NCI-H1105 treated with DMSO at 0.1 percent for 48 hours (cell line): ENCODE measurements around the gene HS3ST3A1.
"Not testable (repeated sequence)": the region's sequence is repeated elsewhere in the genome, so short reads cannot be mapped to it uniquely, and the experiment has no call there.

Experiments
- DNase-seq: peaks from one replicate; lab custom pipeline; 2025; lab: John Stamatoyannopoulos, UW

HS3ST3A1 gene

GRCh38 chr17:13575922-13576419 lies 25.8 kb downstream of the HS3ST3A1 start:
- no peak for DNase-seq

- DNase-seq = no peak
Observed at GRCh38 chr17:13575466-13575865, 26.3 kb downstream of the HS3ST3A1 start.

- no peak for DNase-seq
Observed at GRCh38 chr17:13572581-13572980, 29.1 kb downstream of the HS3ST3A1 start.

GRCh38 chr17:13569398-13570123 lies 32.2 kb downstream of the HS3ST3A1 start:
- no peak for DNase-seq

GRCh38 chr17:13568582-13569397 lies 32.9 kb downstream of the HS3ST3A1 start:
- no peak for DNase-seq

GRCh38 chr17:13563866-13564265 lies 37.9 kb downstream of the HS3ST3A1 start:
- no peak for DNase-seq

- DNase-seq = no peak
Observed at GRCh38 chr17:13562271-13562800, 39.4 kb downstream of the HS3ST3A1 start.

GRCh38 chr17:13561606-13562270 lies 40.0 kb downstream of the HS3ST3A1 start:
- DNase-seq = no peak

GRCh38 chr17:13560935-13561334 lies 40.8 kb downstream of the HS3ST3A1 start:
- no peak for DNase-seq

- DNase-seq = no peak
Observed at GRCh38 chr17:13558588-13558987, 43.1 kb downstream of the HS3ST3A1 start.

GRCh38 chr17:13557077-13557476 lies 44.7 kb downstream of the HS3ST3A1 start:
- DNase-seq = no peak

GRCh38 chr17:13554231-13554630 lies 47.5 kb downstream of the HS3ST3A1 start:
- no peak for DNase-seq

- no peak for DNase-seq
Observed at GRCh38 chr17:13550291-13550690, 51.4 kb downstream of the HS3ST3A1 start.

GRCh38 chr17:13548576-13548975 lies 53.2 kb downstream of the HS3ST3A1 start:
- DNase-seq = not testable (repeated sequence)

- DNase-seq = no peak
Observed at GRCh38 chr17:13546851-13547250, 54.9 kb downstream of the HS3ST3A1 start.

GRCh38 chr17:13545941-13546340 lies 55.8 kb downstream of the HS3ST3A1 start:
- no peak for DNase-seq

- no peak for DNase-seq
Observed at GRCh38 chr17:13544765-13545164, 57.0 kb downstream of the HS3ST3A1 start.

- DNase-seq = no peak
Observed at GRCh38 chr17:13544292-13544691, 57.4 kb downstream of the HS3ST3A1 start.

- DNase-seq = no peak
Observed at GRCh38 chr17:13542636-13543035, 59.1 kb downstream of the HS3ST3A1 start.

- no peak for DNase-seq
Observed at GRCh38 chr17:13541032-13541480, 60.7 kb downstream of the HS3ST3A1 start.

GRCh38 chr17:13540546-13540945 lies 61.2 kb downstream of the HS3ST3A1 start:
- no peak for DNase-seq

GRCh38 chr17:13539421-13539820 lies 62.3 kb downstream of the HS3ST3A1 start:
- no peak for DNase-seq
